PFSK-1 (cell line): ENCODE measurements around the gene ADPRHL1.

ENCODE experiments used
- FOXP2 ChIP-seq: optimal IDR thresholded peaks from 2 replicates; pipeline ENCODE3; 2011; ENCODE audit warnings: borderline replicate concordance, control low read depth, inconsistent platforms; ENCODE audit not compliant: insufficient read depth; ENCODE audit errors: extremely low read length, extremely low read depth
- POLR2AphosphoS5 ChIP-seq: IDR thresholded peaks from 2 replicates; pipeline ENCODE4 v1.6.1; 2012; ENCODE audit warnings: low read depth, mild to moderate bottlenecking, control low read depth, low read length, moderate library complexity
- REST ChIP-seq, 2 experiments: IDR thresholded peaks; 2 replicates each; pipeline versions ENCODE4 v1.6.1 to v1.8.0; 2011 to 2012; ENCODE audit warnings: low read depth in 2 of 2, low read length in 2 of 2, control low read depth in 1 of 2, inconsistent platforms in 1 of 2, mild to moderate bottlenecking in 1 of 2, moderate library complexity in 1 of 2; ENCODE audit not compliant: insufficient read depth in 1 of 2
- SIN3A ChIP-seq: IDR thresholded peaks from 2 replicates; pipeline ENCODE4 v1.6.1; 2012; ENCODE audit warnings: mild to moderate bottlenecking, low read length, moderate library complexity, borderline replicate concordance; ENCODE audit not compliant: insufficient read depth
- TAF1 ChIP-seq: IDR thresholded peaks from 2 replicates; pipeline ENCODE4 v1.6.1; 2012; ENCODE audit warnings: low read length, control low read depth, borderline replicate concordance; ENCODE audit not compliant: insufficient read depth

ADPRHL1 gene

GRCh38 chr13:113383089-113383488, 70.2 kb downstream of the ADPRHL1 start:
- TF ChIP-seq SIN3A (no peak), FOXP2 (no peak), POLR2AphosphoS5 (no peak), TAF1 (no peak), REST (IDR thresholded peaks at IDR 0.05; ENCODE audit: insufficient read depth in 1 of 2, low read depth in 2 of 2, low read length in 2 of 2) (no peak)

- TF ChIP-seq SIN3A (no peak), FOXP2 (no peak), POLR2AphosphoS5 (no peak), REST (IDR thresholded peaks at IDR 0.05; ENCODE audit: insufficient read depth in 1 of 2, low read depth in 2 of 2, low read length in 2 of 2) (no peak), TAF1 (no peak)
Observed at GRCh38 chr13:113378825-113379224, 74.5 kb downstream of the ADPRHL1 start.

GRCh38 chr13:113374511-113375175, 78.6 kb downstream of the ADPRHL1 start:
- TF ChIP-seq FOXP2: no peak
- TF ChIP-seq REST (IDR thresholded peaks at IDR 0.05; ENCODE audit: insufficient read depth in 1 of 2, low read depth in 2 of 2, low read length in 2 of 2): no peak
- no peak for TF ChIP-seq POLR2AphosphoS5
- no peak for TF ChIP-seq SIN3A
- no peak for TF ChIP-seq TAF1

GRCh38 chr13:113373811-113374485, 79.3 kb downstream of the ADPRHL1 start:
- TF ChIP-seq POLR2AphosphoS5: no peak
- no peak for TF ChIP-seq FOXP2
- no peak for TF ChIP-seq REST (IDR thresholded peaks at IDR 0.05; ENCODE audit: insufficient read depth in 1 of 2, low read depth in 2 of 2, low read length in 2 of 2)
- no peak for TF ChIP-seq SIN3A
- no peak for TF ChIP-seq TAF1
